Type B pancreatic cell (in vitro differentiated cells): Measurements from ENCODE around the gene BMP7. TPM values are rescaled to one million over a fixed set of nuclear protein-coding genes. Genes with fewer than 3 reads are reported as not detected.

ENCODE experiments used
- DNase-seq: peaks from one replicate; pipeline ENCODE4 v3.0.0; 2021; ENCODE audit warnings: mixed read lengths; ENCODE audit not compliant: unreplicated experiment; ENCODE audit errors: extremely low spot score
- H3K27ac Mint-ChIP-seq: 2 replicates; pipeline ENCODE4 v1.8.0; 2021; ENCODE audit warnings: mild to moderate bottlenecking, mixed read lengths
- H3K27me3 Mint-ChIP-seq: 2 replicates; pipeline ENCODE4 v1.8.0; 2021; ENCODE audit warnings: mixed read lengths
- H3K36me3 Mint-ChIP-seq: 2 replicates; pipeline ENCODE4 v1.8.0; 2021; ENCODE audit warnings: mixed read lengths
- H3K4me1 Mint-ChIP-seq: one replicate; pipeline ENCODE4 v1.8.0; 2021; ENCODE audit warnings: mixed read lengths; ENCODE audit not compliant: unreplicated experiment
- H3K4me3 Mint-ChIP-seq: 2 replicates; pipeline ENCODE4 v1.8.0; 2021; ENCODE audit warnings: mild to moderate bottlenecking, mixed read lengths
- H3K9me3 Mint-ChIP-seq: 2 replicates; pipeline ENCODE4 v1.8.0; 2021; ENCODE audit warnings: mixed read lengths
- CTCF ChIP-seq: fragments of 200-600 bp; sonication (generic); conservative IDR thresholded peaks from 2 replicates; pipeline ENCODE4 v1.5.0; 2021; ENCODE audit warnings: antibody characterized with exemption, mild to moderate bottlenecking
- total RNA-seq: library from RNA; stranded (reverse); gene quantifications from 2 replicates; pipeline ENCODE4 v1.2.1, GENCODE V29; 2021; ENCODE audit warnings: low replicate concordance

The BMP7 gene
- total RNA-seq, 1 donor from 2014 or later: 115 TPM

- Mint-ChIP-seq H3K36me3 (no peaks in the 10 kb centered on the region), H3K27me3 (peaks cover 5% of the 10 kb centered on the region), H3K27ac (no peak overlapping the region), H3K9me3 (peaks cover 6% of the 10 kb centered on the region), H3K4me3 (no peak overlapping the region), H3K4me1 (peaks cover 39% of the 10 kb centered on the region)
- no peak for DNase-seq
- TF ChIP-seq CTCF: no peak
Observed at GRCh38 chr20:57131601-57132391, 134.6 kb downstream of the BMP7 start.

- no peak overlapping the region for H3K27ac Mint-ChIP-seq
- peaks cover 6% of the 10 kb centered on the region for H3K9me3 Mint-ChIP-seq
- TF ChIP-seq CTCF: no peak
- H3K4me1 Mint-ChIP-seq: peaks cover 46% of the 10 kb centered on the region
- H3K4me3 Mint-ChIP-seq: no peak overlapping the region
- H3K27me3 Mint-ChIP-seq: peaks cover 8% of the 10 kb centered on the region
- no peaks in the 10 kb centered on the region for H3K36me3 Mint-ChIP-seq
- DNase-seq: no peak
Observed at GRCh38 chr20:57131077-57131476, 135.4 kb downstream of the BMP7 start.

GRCh38 chr20:57130160-57130772 is 136.2 kb downstream of the BMP7 start:
- DNase-seq: no peak
- no peak overlapping the region for H3K27ac Mint-ChIP-seq
- TF ChIP-seq CTCF: no peak
- H3K9me3 Mint-ChIP-seq: peaks cover 6% of the 10 kb centered on the region
- peaks cover 8% of the 10 kb centered on the region for H3K27me3 Mint-ChIP-seq
- H3K36me3 Mint-ChIP-seq: no peaks in the 10 kb centered on the region
- no peak overlapping the region for H3K4me3 Mint-ChIP-seq
- peaks cover 46% of the 10 kb centered on the region for H3K4me1 Mint-ChIP-seq

- Mint-ChIP-seq H3K27ac (no peak overlapping the region), H3K4me3 (no peak overlapping the region), H3K4me1 (peaks cover 41% of the 10 kb centered on the region), H3K27me3 (peaks cover 5% of the 10 kb centered on the region), H3K36me3 (no peaks in the 10 kb centered on the region), H3K9me3 (peaks cover 2% of the 10 kb centered on the region)
- TF ChIP-seq CTCF: no peak
- no peak for DNase-seq
Observed at GRCh38 chr20:57129303-57129702, 137.1 kb downstream of the BMP7 start.

GRCh38 chr20:57128044-57128757 is 138.2 kb downstream of the BMP7 start:
- no peaks in the 10 kb centered on the region for H3K36me3 Mint-ChIP-seq

More at GRCh38 chr20:57128044-57128757, 138.2 kb downstream of the BMP7 start:
- Mint-ChIP-seq H3K9me3 (no peaks in the 10 kb centered on the region), H3K4me1 (peaks cover 38% of the 10 kb centered on the region), H3K27me3 (peaks cover 7% of the 10 kb centered on the region), H3K27ac (no peak overlapping the region), H3K4me3 (no peak overlapping the region)
- TF ChIP-seq CTCF: no peak
- no peak for DNase-seq
